Keratinocyte (primary cell): ENCODE results near the gene TLL2. TPM values are rescaled to one million over a fixed set of nuclear protein-coding genes. Genes with fewer than 3 reads are reported as not detected.

Source experiments
- DNase-seq: peaks from one replicate; pipeline ENCODE4 v3.0.0-alpha.2; 2011; ENCODE audit warnings: low read depth, missing footprints, low spot score
- FAIRE-seq: peaks from 2 replicates; lab custom pipeline; 2011; peaks lifted over from hg19 to GRCh38; lab: Jason Lieb, UNC
- H2AFZ ChIP-seq: 2 replicates; pipeline ENCODE4 v1.6.0; 2012; ENCODE audit warnings: low read length, control low read depth, inconsistent platforms; ENCODE audit not compliant: control insufficient read depth
- H3K27ac ChIP-seq: 2 replicates; pipeline ENCODE4 v1.5.1; 2011; ENCODE audit warnings: low read length; ENCODE audit not compliant: control insufficient read depth, insufficient read depth
- H3K27me3 ChIP-seq: 3 replicates; pipeline ENCODE4 v1.6.0; 2011; ENCODE audit warnings: low read length; ENCODE audit not compliant: control insufficient read depth, insufficient read depth; ENCODE audit errors: extremely low read depth
- H3K36me3 ChIP-seq, 2 experiments: 2 replicates in 1 of 2; 3 replicates in 1 of 2; pipeline ENCODE4 v1.5.1; 2011; ENCODE audit warnings: low read length in 2 of 2, mild to moderate bottlenecking in 1 of 2; ENCODE audit not compliant: control insufficient read depth in 2 of 2, insufficient read depth in 2 of 2; ENCODE audit errors: extremely low read depth in 1 of 2
- H3K4me1 ChIP-seq: 3 replicates; pipeline ENCODE4 v1.5.1; 2011; ENCODE audit warnings: low read length; ENCODE audit not compliant: control insufficient read depth, insufficient read depth; ENCODE audit errors: extremely low read depth
- H3K4me2 ChIP-seq: 3 replicates; pipeline ENCODE4 v1.6.0; 2011; ENCODE audit warnings: low read depth, low read length; ENCODE audit not compliant: control insufficient read depth, insufficient read depth; ENCODE audit errors: extremely low read depth
- H3K4me3 ChIP-seq, 3 experiments: fragments of 200-600 bp in 1 of 3; sonication (generic) in 1 of 3; 2 replicates in 2 of 3; 3 replicates in 1 of 3; pipeline ENCODE4 v1.5.1; 2011 to 2016; ENCODE audit warnings: low read length in 3 of 3, mild to moderate bottlenecking in 3 of 3, control low read depth in 2 of 3, inconsistent platforms in 1 of 3, low read depth in 1 of 3, mixed read lengths in 1 of 3, mixed run types in 1 of 3, moderate library complexity in 1 of 3; ENCODE audit not compliant: control insufficient read depth in 2 of 3, insufficient read depth in 2 of 3; ENCODE audit errors: extremely low read depth in 1 of 3
- H3K79me2 ChIP-seq: 2 replicates; pipeline ENCODE4 v1.6.0; 2012; ENCODE audit warnings: low read length; ENCODE audit not compliant: control insufficient read depth, insufficient read depth
- H3K9ac ChIP-seq: 3 replicates; pipeline ENCODE4 v1.6.0; 2011; ENCODE audit warnings: low read length; ENCODE audit not compliant: control insufficient read depth, insufficient read depth; ENCODE audit errors: extremely low read depth
- H3K9me1 ChIP-seq: 3 replicates; pipeline ENCODE4 v1.6.0; 2011; ENCODE audit warnings: low read length; ENCODE audit not compliant: control insufficient read depth, insufficient read depth; ENCODE audit errors: extremely low read depth
- H3K9me3 ChIP-seq: 2 replicates; pipeline ENCODE4 v1.5.1; 2012; ENCODE audit warnings: low read depth, low read length; ENCODE audit not compliant: control insufficient read depth
- H4K20me1 ChIP-seq: 3 replicates; pipeline ENCODE4 v1.6.0; 2011; ENCODE audit warnings: low read length; ENCODE audit not compliant: control insufficient read depth, insufficient read depth; ENCODE audit errors: extremely low read depth
- CTCF ChIP-seq, 3 experiments: IDR thresholded peaks in 1 of 3; conservative IDR thresholded peaks in 1 of 3; optimal IDR thresholded peaks in 1 of 3; 2 replicates in 2 of 3; 3 replicates in 1 of 3; pipeline versions ENCODE3 to v1.5.1; 2011; ENCODE audit warnings: low read length in 3 of 3, mild to moderate bottlenecking in 3 of 3, moderate library complexity in 2 of 3, control low read depth in 1 of 3, inconsistent platforms in 1 of 3; ENCODE audit not compliant: insufficient read depth in 2 of 3; ENCODE audit errors: extremely low read depth in 1 of 3
- EZH2 ChIP-seq: IDR thresholded peaks from one replicate; pipeline ENCODE4 v1.6.1; 2012; ENCODE audit warnings: inconsistent platforms, mild to moderate bottlenecking, low read length, moderate library complexity
- dilution Hi-C: fragments of 300-500 bp; cut with MboI; formaldehyde crosslinking; loops from one replicate; pipeline ENCODE4 v1.7.0; 2020; ENCODE audit warnings: low sequenced_read_pairs; ENCODE audit not compliant: extremely low pct_ligation_motif_present
- polyA plus RNA-seq, 5 experiments: library from polyadenylated mRNA; depleted of rRNA in 3 of 5; stranded (reverse) in 3 of 5; stranded (forward) in 1 of 5; unstranded in 1 of 5; fragments of >200 nt; gene quantifications; 1 replicate in 1 of 5; 2 replicates in 3 of 5; 3 replicates in 1 of 5; pipeline versions ENCODE4 v1.2.1 to v1.2.3, GENCODE V29; 2011 to 2012; ENCODE audit warnings: missing spikeins in 2 of 5, low read depth in 1 of 5, low replicate concordance in 1 of 5

The TLL2 gene
- polyA plus RNA-seq, 1 donor (not counting 4 experiments of a cell fraction or from before 2014, with no cell fraction given): 0.83 TPM

DNA sequence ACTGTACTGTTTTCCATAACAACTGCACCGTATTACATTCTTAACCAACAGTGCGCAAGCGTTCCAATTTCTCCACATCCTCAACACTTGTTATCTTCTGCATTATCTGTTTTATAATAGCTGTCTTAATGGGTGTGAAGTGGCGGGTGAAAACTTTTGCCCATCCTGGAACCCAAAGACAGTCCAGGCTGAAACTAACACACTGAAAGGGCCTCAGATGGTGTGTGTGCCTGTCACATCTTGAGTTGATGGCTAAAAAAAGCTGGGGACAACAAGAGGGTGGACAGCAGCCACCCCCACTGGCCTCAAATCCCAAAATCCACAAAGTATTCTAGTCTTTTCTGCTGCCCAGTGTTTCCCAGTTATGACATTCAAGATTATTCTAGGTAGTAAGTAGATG is 174.3 kb downstream of the TLL2 start:
- no peaks in the 10 kb centered on the region for H3K27me3 ChIP-seq
- H3K4me1 ChIP-seq: no peaks in the 10 kb centered on the region
- H3K79me2 ChIP-seq: no peaks in the 10 kb centered on the region
- dilution Hi-C loops: no loop called here
- H4K20me1 ChIP-seq: no peaks in the 10 kb centered on the region
- TF ChIP-seq CTCF (optimal IDR thresholded peaks at IDR 0.05 in 1 of 3, IDR thresholded peaks at IDR 0.05 in 1 of 3, conservative IDR thresholded peaks at IDR 0.05 in 1 of 3; ENCODE audit: extremely low read depth in 1 of 3, insufficient read depth in 2 of 3, low read length in 3 of 3) (no peak), EZH2 (no peak)
- H3K9me3 ChIP-seq: no peaks in the 10 kb centered on the region
- H2AFZ ChIP-seq: no peak overlapping the region
- H3K9ac ChIP-seq: no peak overlapping the region
- no peak overlapping the region for H3K27ac ChIP-seq
- no peak for DNase-seq
- FAIRE-seq: no peak
- H3K4me2 ChIP-seq: no peak overlapping the region
- H3K9me1 ChIP-seq: no peaks in the 10 kb centered on the region
- H3K36me3 ChIP-seq: no peaks in the 10 kb centered on the region
- no peak overlapping the region for H3K4me3 ChIP-seq

DNA sequence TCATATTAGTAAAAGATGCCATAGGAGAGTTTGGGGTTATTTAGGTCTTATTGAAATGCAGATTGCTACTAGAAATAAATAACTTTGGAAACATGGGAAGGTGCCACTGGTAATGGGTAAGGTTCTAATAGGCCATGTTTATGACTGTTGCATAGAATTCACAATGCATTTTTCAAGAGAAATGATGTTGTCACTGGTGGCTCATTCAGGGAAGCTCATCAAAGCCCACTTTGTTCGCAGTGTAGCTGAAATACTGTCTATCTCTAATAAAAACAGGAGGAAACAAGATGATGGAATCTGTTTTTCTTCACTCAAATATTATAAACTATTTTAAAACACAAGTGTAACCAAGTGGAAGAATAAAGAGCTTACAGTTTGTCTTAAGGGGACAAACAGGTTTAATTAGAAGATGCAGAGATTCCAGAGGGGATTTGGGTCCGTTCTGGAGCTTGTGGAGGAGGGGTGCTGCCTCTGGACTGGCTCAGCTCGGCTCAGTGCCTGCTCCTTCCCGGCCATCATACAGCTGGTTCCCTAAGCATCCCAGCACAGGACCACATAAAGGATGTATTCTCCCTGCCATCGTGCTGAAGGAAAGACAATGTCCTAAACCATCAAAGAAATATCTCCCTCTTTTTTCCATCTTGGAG is 175.3 kb downstream of the TLL2 start:
- Histone ChIP-seq H3K36me3 (no peaks in the 10 kb centered on the region), H3K79me2 (no peaks in the 10 kb centered on the region), H3K9me3 (no peaks in the 10 kb centered on the region), H3K4me3 (no peak overlapping the region), H3K4me2 (no peak overlapping the region), H3K27ac (no peak overlapping the region), H3K4me1 (no peaks in the 10 kb centered on the region), H3K27me3 (peaks cover 3% of the 10 kb centered on the region), H3K9ac (no peak overlapping the region), H4K20me1 (no peaks in the 10 kb centered on the region), H3K9me1 (no peaks in the 10 kb centered on the region), H2AFZ (no peak overlapping the region)
- dilution Hi-C loops: no loop called here
- FAIRE-seq (no peak), DNase-seq (no peak)
- TF ChIP-seq CTCF (optimal IDR thresholded peaks at IDR 0.05 in 1 of 3, IDR thresholded peaks at IDR 0.05 in 1 of 3, conservative IDR thresholded peaks at IDR 0.05 in 1 of 3; ENCODE audit: extremely low read depth in 1 of 3, insufficient read depth in 2 of 3, low read length in 3 of 3) (no peak), EZH2 (no peak)
